A549 (cell line): ENCODE measurements around the gene FBXO2.

Experiments used
- JUN ChIP-seq, 2 experiments: fragments of >200 bp; sonication (Bioruptor Twin); formaldehyde crosslinking; IDR thresholded peaks; 2 replicates in 1 of 2; 3 replicates in 1 of 2; pipeline ENCODE4 v1.6.1; 2016 to 2017
- POLR2A ChIP-seq: IDR thresholded peaks from 2 replicates; pipeline ENCODE4 v1.6.1; 2012; ENCODE audit warnings: mild to moderate bottlenecking, low read length
- TF ChIP-seq, protein P1 (sequence below): fragments of >200 bp; sonication (Bioruptor Twin); formaldehyde crosslinking; IDR thresholded peaks from 3 replicates; pipeline ENCODE4 v1.5.1; 2016
- TF ChIP-seq, protein P2 (sequence below): fragments of 450-650 bp; IDR thresholded peaks from 2 replicates; pipeline ENCODE4 v1.6.1; 2014; ENCODE audit warnings: antibody characterized with exemption

GRCh38 chr1:11680270-11681070 lies 26.2 kb upstream of the FBXO2 start:
- TF ChIP-seq POLR2A: no peak
- TF ChIP-seq, protein P1, sequence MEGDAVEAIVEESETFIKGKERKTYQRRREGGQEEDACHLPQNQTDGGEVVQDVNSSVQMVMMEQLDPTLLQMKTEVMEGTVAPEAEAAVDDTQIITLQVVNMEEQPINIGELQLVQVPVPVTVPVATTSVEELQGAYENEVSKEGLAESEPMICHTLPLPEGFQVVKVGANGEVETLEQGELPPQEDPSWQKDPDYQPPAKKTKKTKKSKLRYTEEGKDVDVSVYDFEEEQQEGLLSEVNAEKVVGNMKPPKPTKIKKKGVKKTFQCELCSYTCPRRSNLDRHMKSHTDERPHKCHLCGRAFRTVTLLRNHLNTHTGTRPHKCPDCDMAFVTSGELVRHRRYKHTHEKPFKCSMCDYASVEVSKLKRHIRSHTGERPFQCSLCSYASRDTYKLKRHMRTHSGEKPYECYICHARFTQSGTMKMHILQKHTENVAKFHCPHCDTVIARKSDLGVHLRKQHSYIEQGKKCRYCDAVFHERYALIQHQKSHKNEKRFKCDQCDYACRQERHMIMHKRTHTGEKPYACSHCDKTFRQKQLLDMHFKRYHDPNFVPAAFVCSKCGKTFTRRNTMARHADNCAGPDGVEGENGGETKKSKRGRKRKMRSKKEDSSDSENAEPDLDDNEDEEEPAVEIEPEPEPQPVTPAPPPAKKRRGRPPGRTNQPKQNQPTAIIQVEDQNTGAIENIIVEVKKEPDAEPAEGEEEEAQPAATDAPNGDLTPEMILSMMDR: no peak
- TF ChIP-seq JUN (IDR thresholded peaks at IDR 0.05): no peak
- TF ChIP-seq, protein P2, sequence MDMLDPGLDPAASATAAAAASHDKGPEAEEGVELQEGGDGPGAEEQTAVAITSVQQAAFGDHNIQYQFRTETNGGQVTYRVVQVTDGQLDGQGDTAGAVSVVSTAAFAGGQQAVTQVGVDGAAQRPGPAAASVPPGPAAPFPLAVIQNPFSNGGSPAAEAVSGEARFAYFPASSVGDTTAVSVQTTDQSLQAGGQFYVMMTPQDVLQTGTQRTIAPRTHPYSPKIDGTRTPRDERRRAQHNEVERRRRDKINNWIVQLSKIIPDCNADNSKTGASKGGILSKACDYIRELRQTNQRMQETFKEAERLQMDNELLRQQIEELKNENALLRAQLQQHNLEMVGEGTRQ: no peak
